Neural progenitor cell (in vitro differentiated cells): ENCODE results near the gene CSF1R.

Experiments used
- CTCF ChIP-seq: fragments of 200-600 bp; sonication (generic); IDR thresholded peaks from 2 replicates; pipeline ENCODE4 v1.5.1; 2017; ENCODE audit warnings: antibody characterized with exemption, mild to moderate bottlenecking
- EZH2 ChIP-seq: fragments of 200-600 bp; sonication (generic); IDR thresholded peaks from 2 replicates; pipeline ENCODE4 v1.6.1; 2017; ENCODE audit warnings: antibody characterized with exemption, mild to moderate bottlenecking, moderate library complexity
- EZH2phosphoT487 ChIP-seq: fragments of 200-600 bp; sonication (generic); IDR thresholded peaks from 2 replicates; pipeline ENCODE4 v1.6.1; 2017; ENCODE audit warnings: antibody characterized with exemption

- TF ChIP-seq CTCF (no peak), EZH2 (no peak), EZH2phosphoT487 (no peak)
Observed at GRCh38 chr5:150053713-150054392, 32.5 kb downstream of the CSF1R start.
